Neural cell (in vitro differentiated cells): ENCODE data around the gene CAPN15.

ENCODE experiments used
- CTCF ChIP-seq: fragments of 450-650 bp; IDR thresholded peaks from 2 replicates; pipeline ENCODE4 v1.5.1; 2014; ENCODE audit warnings: antibody characterized with exemption, mild to moderate bottlenecking, moderate library complexity; ENCODE audit not compliant: poor library complexity, severe bottlenecking
- EZH2 ChIP-seq: fragments of 200-600, 300-800 bp; shearing (Covaris generic), sonication (generic); IDR thresholded peaks from 2 replicates; pipeline ENCODE4 v1.6.1; 2014; ENCODE audit warnings: antibody characterized with exemption, low read length, borderline replicate concordance, mild to moderate bottlenecking; ENCODE audit not compliant: insufficient read depth, poor library complexity, severe bottlenecking

GRCh38 chr16:536746-537145 is 9.2 kb downstream of the CAPN15 start:
- TF ChIP-seq EZH2 (no peak), CTCF (no peak)
